Measurements from ENCODE around the gene NOD1.

DNA sequence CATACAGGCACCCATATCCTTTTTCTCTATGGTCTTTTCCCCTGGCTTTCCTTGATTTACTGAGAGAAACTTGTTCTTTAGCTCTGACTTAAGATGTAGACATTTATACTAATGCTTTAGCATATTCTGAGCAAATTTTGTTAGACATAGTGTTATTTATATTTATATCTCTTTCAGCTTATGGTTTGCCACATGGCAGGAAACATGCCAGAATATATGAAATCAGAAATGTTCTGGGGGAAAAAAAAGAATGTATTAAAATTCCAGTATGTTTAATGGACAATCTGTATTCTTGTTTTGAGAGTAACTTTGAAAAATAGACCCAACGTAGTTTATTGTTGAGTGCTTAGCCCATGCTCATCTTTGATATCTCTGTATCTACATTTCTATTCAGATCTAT is 36.2 kb upstream of the NOD1 start:
- TF ChIP-seq RFX5 (IDR thresholded peaks at IDR 0.05; ENCODE audit: borderline replicate concordance, low read depth, low read length): no peak
- no peak for TF ChIP-seq MAFK (IDR thresholded peaks at IDR 0.05; ENCODE audit: low read depth, low read length)

All from H1 (cell line).